Astrocyte (in vitro differentiated cells and primary cell): ENCODE results near the gene PRKCE.

Experiments
- CTCF ChIP-seq: IDR thresholded peaks from 2 replicates; pipeline ENCODE4 v1.5.1; 2011; ENCODE audit warnings: low read depth, mild to moderate bottlenecking, inconsistent platforms, low read length, moderate library complexity; ENCODE audit not compliant: insufficient read depth
- EZH2 ChIP-seq: IDR thresholded peaks from 2 replicates; pipeline ENCODE4 v1.6.1; 2012; ENCODE audit warnings: mild to moderate bottlenecking, low read length, inconsistent platforms; ENCODE audit not compliant: insufficient read depth

- TF ChIP-seq EZH2, result no peak
- TF ChIP-seq CTCF, result no peak
These were observed 364.6 kb downstream of the PRKCE start for GRCh38 chr2:46016091-46016490.
